ENCODE data around the gene AGK. TPM values are rescaled to one million over a fixed set of nuclear protein-coding genes. Genes with fewer than 3 reads are reported as not detected.
"Not testable (repeated sequence)": the region's sequence is repeated elsewhere in the genome, so short reads cannot be mapped to it uniquely, and the experiment has no call there.

The AGK gene
- total RNA-seq, 2 experiments from 2014 or later, result 45.9 to 75.8 TPM

- DNase-seq (no peak), ATAC-seq (no peak)
- CTCF ChIA-PET, result no interaction called here
- no peak overlapping the region for H3K27ac Mint-ChIP-seq
- peaks cover 14% of the 10 kb centered on the region for H3K9me3 Mint-ChIP-seq (ENCODE audit: low read depth)
- H3K27me3 Mint-ChIP-seq, result no peaks in the 10 kb centered on the region
- no peak overlapping the region for H3K4me3 Mint-ChIP-seq
- H3K36me3 Mint-ChIP-seq, result peaks cover 93% of the 10 kb centered on the region
- peaks cover 58% of the 10 kb centered on the region for H3K4me1 Mint-ChIP-seq
These were observed 10.8 kb downstream of the AGK start for GRCh38 chr7:141562036-141562435.

GRCh38 chr7:141562543-141562942 lies 11.3 kb downstream of the AGK start:
- no peak for ATAC-seq
- CTCF ChIA-PET, result interaction anchor here (0.6 kb wide), 1 partner anchor 509 kb away, joined by 3 read pairs; no protein-coding TSS in a partner anchor

GRCh38 chr7:141562972-141563371 lies 11.8 kb downstream of the AGK start:
- no peaks in the 10 kb centered on the region for H3K27me3 Mint-ChIP-seq
- H3K4me3 Mint-ChIP-seq, result no peak overlapping the region
- peaks cover 14% of the 10 kb centered on the region for H3K9me3 Mint-ChIP-seq (ENCODE audit: low read depth)
- CTCF ChIA-PET, result interaction anchor here (0.6 kb wide), 1 partner anchor 509 kb away, joined by 3 read pairs; no protein-coding TSS in a partner anchor
- ATAC-seq (no peak), DNase-seq (no peak)
- H3K36me3 Mint-ChIP-seq, result peaks cover 91% of the 10 kb centered on the region
- H3K27ac Mint-ChIP-seq, result no peak overlapping the region
- H3K4me1 Mint-ChIP-seq, result peaks cover 49% of the 10 kb centered on the region

More at GRCh38 chr7:141562543-141562942, 11.3 kb downstream of the AGK start:
- Mint-ChIP-seq H3K27me3 (no peaks in the 10 kb centered on the region), H3K9me3 (ENCODE audit: low read depth) (peaks cover 14% of the 10 kb centered on the region), H3K4me1 (peaks cover 53% of the 10 kb centered on the region), H3K4me3 (no peak overlapping the region), H3K36me3 (peaks cover 90% of the 10 kb centered on the region), H3K27ac (no peak overlapping the region)
- DNase-seq, result no peak

GRCh38 chr7:141563956-141564623 lies 12.9 kb downstream of the AGK start:
- peak overlapping the region; percentile 25 for H3K27ac Mint-ChIP-seq
- ATAC-seq (peak; percentile 57), DNase-seq (peak; percentile 41)
- no peaks in the 10 kb centered on the region for H3K27me3 Mint-ChIP-seq
- H3K4me1 Mint-ChIP-seq, result peaks cover 40% of the 10 kb centered on the region
- H3K9me3 Mint-ChIP-seq (ENCODE audit: low read depth), result peaks cover 14% of the 10 kb centered on the region
- no peak overlapping the region for H3K4me3 Mint-ChIP-seq
- CTCF ChIA-PET, result no interaction called here
- peaks cover 87% of the 10 kb centered on the region for H3K36me3 Mint-ChIP-seq

GRCh38 chr7:141567432-141567831 lies 16.2 kb downstream of the AGK start:
- Mint-ChIP-seq H3K4me1 (peaks cover 25% of the 10 kb centered on the region), H3K27me3 (no peaks in the 10 kb centered on the region), H3K9me3 (ENCODE audit: low read depth) (peaks cover 6% of the 10 kb centered on the region), H3K36me3 (peaks cover 78% of the 10 kb centered on the region), H3K4me3 (no peak overlapping the region), H3K27ac (no peak overlapping the region)
- no peak for DNase-seq
- ATAC-seq, result no peak
- CTCF ChIA-PET, result no interaction called here

GRCh38 chr7:141568227-141568626 lies 17.0 kb downstream of the AGK start:
- Mint-ChIP-seq H3K4me3 (no peak overlapping the region), H3K36me3 (peaks cover 76% of the 10 kb centered on the region), H3K4me1 (peaks cover 25% of the 10 kb centered on the region)

GRCh38 chr7:141571059-141571458 lies 19.8 kb downstream of the AGK start:
- H3K4me3 Mint-ChIP-seq, result no peak overlapping the region
- peaks cover 9% of the 10 kb centered on the region for H3K4me1 Mint-ChIP-seq
- H3K9me3 Mint-ChIP-seq (ENCODE audit: low read depth), result peaks cover 10% of the 10 kb centered on the region
- ATAC-seq (no peak), DNase-seq (no peak)
- CTCF ChIA-PET, result no interaction called here
- no peaks in the 10 kb centered on the region for H3K27me3 Mint-ChIP-seq
- H3K36me3 Mint-ChIP-seq, result peaks cover 74% of the 10 kb centered on the region
- no peak overlapping the region for H3K27ac Mint-ChIP-seq

More at GRCh38 chr7:141568227-141568626, 17.0 kb downstream of the AGK start:
- no peak for ATAC-seq
- Mint-ChIP-seq H3K9me3 (ENCODE audit: low read depth) (peaks cover 6% of the 10 kb centered on the region), H3K27ac (no peak overlapping the region), H3K27me3 (no peaks in the 10 kb centered on the region)
- DNase-seq, result no peak
- CTCF ChIA-PET, result no interaction called here

- H3K4me1 Mint-ChIP-seq, result no peaks in the 10 kb centered on the region
- peaks cover 16% of the 10 kb centered on the region for H3K9me3 Mint-ChIP-seq (ENCODE audit: low read depth)
- no peak for ATAC-seq
- no peak for DNase-seq
- no peak overlapping the region for H3K27ac Mint-ChIP-seq
- H3K4me3 Mint-ChIP-seq, result no peak overlapping the region
- no peaks in the 10 kb centered on the region for H3K27me3 Mint-ChIP-seq
- peaks cover 73% of the 10 kb centered on the region for H3K36me3 Mint-ChIP-seq
- CTCF ChIA-PET, result no interaction called here
These were observed 21.0 kb downstream of the AGK start for GRCh38 chr7:141572175-141572574.

GRCh38 chr7:141573511-141573910 lies 22.3 kb downstream of the AGK start:
- Mint-ChIP-seq H3K27me3 (no peaks in the 10 kb centered on the region), H3K9me3 (ENCODE audit: low read depth) (peaks cover 17% of the 10 kb centered on the region), H3K36me3 (peaks cover 72% of the 10 kb centered on the region), H3K4me3 (no peak overlapping the region), H3K4me1 (no peaks in the 10 kb centered on the region), H3K27ac (no peak overlapping the region)
- CTCF ChIA-PET, result no interaction called here
- ATAC-seq, result no peak
- no peak for DNase-seq

GRCh38 chr7:141575164-141575563 lies 24.0 kb downstream of the AGK start:
- peaks cover 17% of the 10 kb centered on the region for H3K9me3 Mint-ChIP-seq (ENCODE audit: low read depth)
- CTCF ChIA-PET, result no interaction called here
- H3K4me3 Mint-ChIP-seq, result no peak overlapping the region
- peaks cover 67% of the 10 kb centered on the region for H3K36me3 Mint-ChIP-seq
- DNase-seq (no peak), ATAC-seq (no peak)
- H3K27ac Mint-ChIP-seq, result no peak overlapping the region
- H3K4me1 Mint-ChIP-seq, result no peaks in the 10 kb centered on the region
- no peaks in the 10 kb centered on the region for H3K27me3 Mint-ChIP-seq

GRCh38 chr7:141575654-141576448 lies 24.6 kb downstream of the AGK start:
- ATAC-seq, result no peak
- CTCF ChIA-PET, result no interaction called here
- Mint-ChIP-seq H3K9me3 (ENCODE audit: low read depth) (peaks cover 17% of the 10 kb centered on the region), H3K27me3 (no peaks in the 10 kb centered on the region), H3K4me3 (no peak overlapping the region), H3K36me3 (peaks cover 64% of the 10 kb centered on the region), H3K27ac (no peak overlapping the region), H3K4me1 (no peaks in the 10 kb centered on the region)
- DNase-seq, result no peak

GRCh38 chr7:141577043-141577839 lies 26.0 kb downstream of the AGK start:
- H3K4me3 Mint-ChIP-seq, result no peak overlapping the region
- H3K27me3 Mint-ChIP-seq, result no peaks in the 10 kb centered on the region
- H3K9me3 Mint-ChIP-seq (ENCODE audit: low read depth), result peaks cover 17% of the 10 kb centered on the region
- ATAC-seq (no peak), DNase-seq (no peak)
- CTCF ChIA-PET, result no interaction called here
- H3K4me1 Mint-ChIP-seq, result no peaks in the 10 kb centered on the region
- peaks cover 51% of the 10 kb centered on the region for H3K36me3 Mint-ChIP-seq
- H3K27ac Mint-ChIP-seq, result no peak overlapping the region

- CTCF ChIA-PET, result interaction anchor here (1.4 kb wide), 1 partner anchor 158 kb away, joined by 3 read pairs; the partner anchor contains the start of gene SSBP1
- peaks cover 20% of the 10 kb centered on the region for H3K9me3 Mint-ChIP-seq (ENCODE audit: low read depth)
- not testable (repeated sequence) for H3K4me3 Mint-ChIP-seq, H3K4me1 Mint-ChIP-seq, ATAC-seq, H3K27me3 Mint-ChIP-seq, DNase-seq, H3K27ac Mint-ChIP-seq
- peaks cover 55% of the 10 kb centered on the region for H3K36me3 Mint-ChIP-seq
These were observed 28.7 kb downstream of the AGK start for GRCh38 chr7:141579953-141580352.

Data from activated CD8-positive, alpha-beta memory T cell treated with anti-CD3 and anti-CD28 coated beads, Interleukin-2, amount 10 ng/mL, durations not matched to agents 7 days and 5 days (primary cell).